NCI-H2196 treated with DMSO at 0.1 percent for 48 hours (cell line): ENCODE results near the gene PPA1.
"Not testable (repeated sequence)": the region's sequence is repeated elsewhere in the genome, so short reads cannot be mapped to it uniquely, and the experiment has no call there.

Experiments
- DNase-seq: peaks from one replicate; lab custom pipeline; 2025; ENCODE audit not compliant: unreplicated experiment; lab: John Stamatoyannopoulos, UW

PPA1 gene

DNA sequence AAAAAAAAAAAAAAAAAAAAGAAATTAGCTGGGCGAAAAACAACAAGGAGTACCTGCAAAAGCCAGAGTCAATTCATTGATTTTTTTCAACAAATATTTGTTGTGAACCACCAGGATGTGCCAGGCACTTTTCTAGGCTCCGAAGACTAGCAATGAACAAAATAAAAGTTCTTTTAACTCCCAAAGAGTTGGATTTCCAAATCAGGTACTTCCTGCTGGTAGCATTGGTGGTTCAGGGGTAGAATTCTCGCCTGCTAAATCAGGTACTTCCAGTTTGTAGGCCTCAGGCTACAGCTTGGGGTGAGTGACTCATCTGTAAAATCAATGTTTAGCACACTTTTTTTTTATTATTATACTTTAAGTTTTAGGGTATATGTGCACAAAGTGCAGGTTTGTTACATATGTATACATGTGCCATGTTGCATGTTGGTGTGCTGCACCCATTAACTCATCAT, 10.9 kb downstream of the PPA1 start:
- DNase-seq, result no peak

- no peak for DNase-seq
Observed at GRCh38 chr10:70221030-70221429, 12.2 kb downstream of the PPA1 start.

GRCh38 chr10:70212879-70213278, 20.4 kb downstream of the PPA1 start:
- no peak for DNase-seq

DNA sequence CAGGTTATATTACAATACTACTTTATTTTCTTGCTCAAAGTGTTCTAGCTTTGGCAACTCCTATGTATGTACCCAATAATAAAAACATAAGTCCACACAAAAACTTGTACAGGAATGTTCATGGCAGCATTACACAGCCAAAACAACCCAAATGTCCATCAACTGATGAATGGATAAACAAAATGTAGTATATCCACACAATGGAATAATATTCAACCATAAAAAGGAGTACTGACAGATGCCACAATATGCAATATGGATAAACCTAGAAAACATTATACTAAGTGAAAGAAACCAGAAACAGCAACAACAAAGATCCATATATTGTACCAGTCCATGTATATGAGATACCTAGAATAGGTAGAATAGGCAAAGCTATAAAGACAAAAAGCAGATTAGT, 21.0 kb downstream of the PPA1 start:
- DNase-seq, result no peak

GRCh38 chr10:70206762-70207161, 26.5 kb downstream of the PPA1 start:
- DNase-seq, result no peak

GRCh38 chr10:70201105-70201504, 32.1 kb downstream of the PPA1 start:
- DNase-seq, result no peak

DNA sequence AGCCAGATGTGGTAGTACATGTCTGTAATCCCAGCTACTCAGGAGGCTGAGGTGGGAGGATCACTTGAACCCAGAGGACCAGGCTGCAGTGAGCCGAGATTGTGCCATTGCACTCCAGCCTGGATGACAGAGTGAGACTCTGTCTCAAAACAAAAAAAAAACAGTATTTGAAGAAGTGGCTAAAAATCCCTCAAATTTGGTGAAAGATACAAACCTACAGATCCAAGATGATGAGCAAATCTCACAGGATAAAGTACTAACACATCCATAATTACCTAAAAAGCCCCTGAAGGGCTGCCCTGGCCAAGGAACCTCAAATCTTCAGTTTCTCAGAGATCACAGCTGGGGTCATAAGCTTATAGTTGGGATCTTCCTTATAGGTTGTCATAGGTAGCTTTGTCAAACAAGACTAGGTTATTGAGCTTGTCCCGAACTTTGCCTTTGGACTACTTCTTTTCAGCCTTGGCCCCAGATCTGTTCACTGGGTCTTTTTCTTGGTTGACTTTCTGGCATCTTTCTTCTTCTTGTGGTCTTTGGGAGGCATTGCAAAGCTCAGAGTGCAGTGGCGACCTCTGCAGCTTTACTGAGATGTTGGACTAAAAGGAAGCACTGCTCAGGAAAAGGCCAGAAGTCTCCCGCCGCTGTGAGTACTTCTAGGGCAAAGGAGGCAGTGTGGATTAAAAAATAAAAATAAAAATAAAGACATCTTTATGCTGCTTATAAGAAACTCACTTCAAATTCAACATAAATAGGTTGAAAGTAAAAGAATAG, 34.3 kb downstream of the PPA1 start:
- no peak for DNase-seq

DNA sequence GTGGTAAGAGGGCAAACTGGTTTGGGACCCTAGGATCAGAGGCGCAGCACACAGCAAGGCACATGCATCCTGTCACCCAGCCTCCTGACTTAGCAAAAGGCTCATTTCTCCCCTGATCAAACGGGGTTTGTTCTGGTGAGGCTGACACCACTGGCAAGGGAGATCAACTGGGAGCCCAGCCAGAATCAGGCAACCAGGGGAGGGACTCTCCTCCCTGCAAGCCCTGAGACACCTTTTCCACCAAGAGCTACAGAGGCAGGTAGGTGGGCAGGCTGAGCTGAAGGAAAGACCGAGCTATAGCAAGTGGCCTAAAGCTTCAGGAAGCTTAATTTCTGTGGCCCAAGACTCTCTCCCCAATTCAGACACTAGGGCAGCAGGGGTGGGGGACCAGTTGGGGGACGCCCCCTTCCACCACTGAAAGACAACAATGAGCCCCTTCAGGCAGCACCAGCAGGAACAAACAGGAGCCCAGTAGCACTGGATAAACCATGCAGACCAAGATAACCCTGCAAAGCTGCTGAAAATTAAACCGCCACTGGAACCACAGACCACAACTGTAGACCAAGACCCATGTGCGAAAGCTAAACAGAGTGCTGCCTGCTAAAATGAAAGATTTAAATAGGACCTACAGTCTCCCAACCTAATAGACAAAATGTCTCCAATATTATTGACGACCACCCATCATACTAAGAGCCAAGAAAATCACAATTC, 35.8 kb downstream of the PPA1 start:
- no peak for DNase-seq

- no peak for DNase-seq
Observed at GRCh38 chr10:70193391-70193844, 39.8 kb downstream of the PPA1 start.

GRCh38 chr10:70192326-70192968, 40.8 kb downstream of the PPA1 start:
- DNase-seq, result no peak

- no peak for DNase-seq
Observed at GRCh38 chr10:70191972-70192305, 41.3 kb downstream of the PPA1 start.

DNA sequence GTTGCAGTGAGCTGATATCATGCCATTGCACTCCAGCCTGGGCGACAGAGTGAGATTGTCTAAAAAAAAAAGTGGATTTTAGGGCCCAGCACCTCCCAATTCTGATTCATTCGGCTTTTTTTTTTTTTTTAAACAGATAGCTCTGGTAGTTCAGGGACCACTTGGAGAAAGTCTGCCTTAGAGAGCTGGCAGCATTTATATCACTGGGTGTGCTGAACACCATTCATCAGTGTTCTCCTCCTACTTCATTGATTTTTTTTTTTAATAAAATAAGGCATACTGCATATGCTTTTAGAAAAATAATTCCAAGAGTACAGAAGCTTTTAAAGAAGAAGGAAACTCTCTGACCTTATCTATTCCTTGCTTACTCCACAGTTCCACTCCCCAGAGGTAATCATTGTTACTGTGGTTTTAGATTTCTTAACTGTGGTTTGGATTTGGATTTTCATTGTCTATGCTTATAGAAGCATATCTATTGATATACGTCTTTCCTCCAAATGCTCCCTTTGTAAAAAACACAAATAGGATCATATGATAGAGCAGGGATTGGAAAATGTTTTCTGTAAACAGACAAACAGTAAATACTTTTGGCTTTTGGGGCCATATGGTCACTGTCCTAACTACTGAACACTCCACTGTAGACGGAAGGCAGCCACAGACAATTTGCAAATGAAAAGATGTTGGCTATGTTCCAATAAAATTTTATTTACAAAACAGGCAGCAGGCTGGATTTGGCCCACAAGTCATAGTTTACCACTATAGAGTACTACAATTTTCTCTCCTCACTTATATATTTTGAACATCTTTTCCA, 41.9 kb downstream of the PPA1 start:
- DNase-seq, result no peak

- no peak for DNase-seq
Observed at GRCh38 chr10:70190581-70190980, 42.6 kb downstream of the PPA1 start.

DNA sequence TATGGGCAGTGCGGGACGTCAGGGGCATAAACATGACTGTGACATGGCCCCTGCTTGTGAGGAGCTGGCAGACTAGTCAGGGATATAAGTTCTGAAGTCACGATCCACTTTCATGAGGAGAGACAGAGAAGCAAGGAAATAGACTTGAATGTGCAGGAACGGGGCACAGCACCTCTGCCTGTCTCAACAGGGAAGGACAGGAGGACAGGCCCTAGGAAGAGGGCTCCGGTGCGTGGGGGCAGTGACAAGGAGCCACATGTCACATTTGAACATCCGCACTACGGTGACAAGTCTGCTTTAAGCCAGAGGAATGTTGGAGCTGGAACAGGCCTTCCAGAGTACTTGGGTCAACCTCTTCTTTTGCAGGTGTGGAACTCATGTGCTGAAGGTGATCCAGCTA, 43.1 kb downstream of the PPA1 start:
- DNase-seq, result no peak

GRCh38 chr10:70188768-70189167, 44.5 kb downstream of the PPA1 start:
- no peak for DNase-seq

- DNase-seq, result no peak
Observed at GRCh38 chr10:70186571-70186970, 46.7 kb downstream of the PPA1 start.

GRCh38 chr10:70186090-70186489, 47.1 kb downstream of the PPA1 start:
- no peak for DNase-seq

GRCh38 chr10:70183304-70183703, 49.9 kb downstream of the PPA1 start:
- DNase-seq, result no peak

DNA sequence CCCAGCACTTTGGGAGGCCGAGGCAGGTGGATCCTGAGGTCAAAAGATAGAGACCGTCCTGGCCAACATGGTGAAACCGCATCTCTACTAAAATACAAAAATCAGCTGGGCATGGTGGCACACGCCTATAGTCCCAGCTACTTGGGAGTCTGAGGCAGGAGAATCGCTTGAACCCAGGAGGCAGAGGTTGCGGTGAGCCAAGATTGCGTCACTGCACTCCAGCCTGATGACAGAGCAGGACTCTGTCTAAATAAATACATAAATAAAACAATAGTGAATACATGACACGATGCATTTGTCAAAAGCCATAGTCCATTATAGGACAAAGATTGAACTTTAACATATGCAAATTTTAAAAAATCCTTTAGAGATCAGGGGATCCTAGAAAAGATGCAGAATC, 54.0 kb downstream of the PPA1 start:
- not testable (repeated sequence) for DNase-seq

DNA sequence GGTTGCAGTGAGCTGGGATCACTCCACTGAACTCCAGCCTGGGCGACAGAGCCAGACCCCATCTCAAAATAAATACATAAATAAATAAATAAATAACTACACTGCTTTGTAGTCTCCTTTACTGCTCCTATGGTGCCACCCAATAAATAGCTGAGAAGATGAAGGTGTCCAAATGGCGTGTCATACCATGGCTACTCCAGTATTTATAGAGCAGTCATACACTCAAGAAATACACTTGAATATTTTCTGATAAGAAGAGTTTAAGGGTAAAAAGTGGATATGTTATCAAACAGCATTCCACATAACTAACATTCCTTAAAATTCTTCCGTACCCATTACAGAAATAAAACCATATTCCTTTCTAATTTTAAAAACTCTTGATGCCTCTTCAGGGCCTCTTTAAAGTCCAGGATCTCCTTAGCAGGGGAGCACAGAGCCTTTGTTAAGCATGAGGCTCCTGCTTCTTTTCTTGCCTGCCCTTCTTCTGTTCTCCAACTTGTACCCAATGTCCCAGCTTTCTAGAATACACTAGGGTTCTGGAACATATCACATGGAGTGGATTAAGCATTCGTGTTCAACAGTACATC, 55.0 kb downstream of the PPA1 start:
- no peak for DNase-seq

- no peak for DNase-seq
Observed at GRCh38 chr10:70176441-70176840, 56.8 kb downstream of the PPA1 start.
